ENCODE results near the gene BANF2.

DNA sequence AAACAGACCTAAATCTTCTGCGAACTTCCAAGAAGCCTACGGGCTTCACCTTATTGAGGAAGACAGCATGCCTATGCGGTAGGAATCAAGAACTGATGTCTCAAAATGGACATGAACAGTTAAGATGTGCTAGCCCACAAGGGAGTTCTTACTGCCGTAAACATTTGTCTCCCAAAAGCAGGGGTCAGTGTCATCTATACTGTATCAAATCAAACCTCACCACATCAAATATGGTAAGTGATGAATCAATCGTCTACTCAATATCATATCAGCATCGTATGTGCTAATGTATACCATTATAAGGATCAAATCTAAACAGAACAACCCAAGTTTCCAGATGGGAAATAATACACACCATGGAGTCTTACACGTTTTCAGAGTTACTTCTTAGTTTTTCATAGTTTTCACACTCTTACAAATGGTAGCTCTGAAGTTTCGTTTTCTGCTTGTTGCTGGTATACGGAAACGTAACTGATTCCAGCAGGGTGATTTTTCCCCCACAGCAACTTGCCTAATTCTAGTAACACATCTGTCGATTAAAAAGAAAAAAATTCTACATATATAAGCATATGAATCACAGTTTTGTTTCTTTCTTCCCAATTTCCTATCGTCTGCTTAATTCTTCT is 30.3 kb upstream of the BANF2 start:
- TF ChIP-seq CTCF (conservative IDR thresholded peaks at IDR 0.05 in 1 of 2, IDR thresholded peaks at IDR 0.05 in 1 of 2; ENCODE audit: extremely low read depth in 1 of 2, insufficient read depth in 1 of 2, low read depth in 1 of 2, low read length in 2 of 2) (no peak), EZH2 (IDR thresholded peaks at IDR 0.05; ENCODE audit: borderline replicate concordance, low read length) (no peak)

Data from mammary epithelial cell (primary cell).